ENCODE results near the gene NOMO2.
"Not testable (repeated sequence)": the region's sequence is repeated elsewhere in the genome, so short reads cannot be mapped to it uniquely, and the experiment has no call there.

Gene NOMO2

DNA sequence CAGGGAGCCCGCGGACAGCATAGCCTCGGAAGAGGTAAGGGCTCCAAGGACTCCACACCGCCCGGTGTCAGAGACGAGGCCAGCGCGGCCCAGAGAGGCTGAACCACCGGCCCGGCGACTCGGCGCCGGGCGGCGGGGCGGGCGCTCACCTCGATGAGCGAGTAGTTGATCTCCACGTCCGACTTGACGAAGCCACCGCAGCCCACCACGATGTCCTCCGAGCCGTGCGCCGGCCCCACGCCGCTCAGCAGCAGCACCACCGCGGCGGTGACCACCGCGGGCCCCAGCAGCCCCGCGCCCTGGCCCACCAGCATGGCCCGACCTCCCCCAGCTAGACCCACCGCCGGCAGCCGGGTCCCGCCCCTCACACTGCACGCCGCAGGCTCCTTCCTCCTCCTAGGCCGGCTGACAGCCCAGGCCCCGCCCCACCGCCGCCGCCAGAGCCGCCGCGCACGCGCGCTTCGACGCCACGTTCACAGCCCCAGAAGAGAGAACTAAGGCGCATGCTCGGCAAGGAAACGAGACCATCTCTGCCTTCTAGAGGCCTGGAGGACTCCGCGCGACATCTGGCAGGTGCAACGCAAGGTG lies at the start of gene NOMO2:
TSS of gene NOMO2 (minus strand) at position 371 of the 588 bp plus-strand sequence. CDS start at position 314, 57 bp downstream.
- not testable (repeated sequence) for DNase-seq

DNA sequence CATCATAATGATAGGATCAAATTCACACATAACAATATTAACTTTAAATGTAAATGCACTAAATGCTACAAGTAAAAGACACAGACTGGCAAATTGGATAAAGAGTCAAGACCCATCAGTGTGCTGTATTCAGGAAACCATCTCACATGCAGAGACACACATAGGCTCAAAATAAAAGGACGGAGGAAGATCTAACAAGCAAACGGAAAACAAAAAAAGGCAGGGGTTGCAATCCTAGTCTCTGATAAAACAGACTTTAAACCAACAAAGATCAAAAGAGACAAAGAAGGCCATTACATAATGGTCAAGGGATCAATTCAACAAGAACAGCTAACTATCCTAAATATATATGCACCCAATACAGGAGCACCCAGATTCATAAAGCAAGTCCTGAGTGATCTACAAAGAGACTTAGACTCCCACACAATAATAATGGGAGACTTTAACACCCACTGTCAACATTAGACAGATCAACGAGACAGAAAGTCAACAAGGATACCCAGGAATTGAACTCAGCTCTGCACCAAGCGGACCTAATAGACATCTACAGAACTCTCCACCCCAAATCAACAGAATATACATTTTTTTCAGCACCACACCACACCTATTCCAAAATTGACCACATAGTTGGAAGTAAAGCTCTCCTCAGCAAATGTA lies 48.4 kb upstream of the NOMO2 start:
- not testable (repeated sequence) for DNase-seq

DNA sequence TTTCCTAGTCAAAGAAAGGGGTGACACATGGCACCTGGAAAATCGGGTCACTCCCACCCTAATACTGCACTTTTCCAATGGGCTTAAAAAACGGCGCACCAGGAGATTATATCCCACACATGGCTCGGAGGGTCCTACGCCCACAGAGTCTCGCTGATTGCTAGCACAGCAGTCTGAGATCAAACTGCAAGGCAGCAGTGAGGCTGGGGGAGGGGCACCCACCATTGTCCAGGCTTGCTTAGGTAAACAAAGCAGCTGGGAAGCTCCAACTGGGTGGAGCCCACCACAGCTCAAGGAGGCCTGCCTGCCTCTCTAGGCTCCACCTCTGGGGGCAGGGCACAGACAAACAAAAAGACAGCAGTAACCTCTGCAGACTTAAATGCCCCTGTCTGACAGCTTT lies 46.4 kb upstream of the NOMO2 start:
- DNase-seq = not testable (repeated sequence)

GRCh38 chr16:18603572-18604246 lies 41.8 kb upstream of the NOMO2 start:
- DNase-seq = not testable (repeated sequence)

- not testable (repeated sequence) for DNase-seq
These were observed 36.7 kb upstream of the NOMO2 start for GRCh38 chr16:18598582-18598981.

DNA sequence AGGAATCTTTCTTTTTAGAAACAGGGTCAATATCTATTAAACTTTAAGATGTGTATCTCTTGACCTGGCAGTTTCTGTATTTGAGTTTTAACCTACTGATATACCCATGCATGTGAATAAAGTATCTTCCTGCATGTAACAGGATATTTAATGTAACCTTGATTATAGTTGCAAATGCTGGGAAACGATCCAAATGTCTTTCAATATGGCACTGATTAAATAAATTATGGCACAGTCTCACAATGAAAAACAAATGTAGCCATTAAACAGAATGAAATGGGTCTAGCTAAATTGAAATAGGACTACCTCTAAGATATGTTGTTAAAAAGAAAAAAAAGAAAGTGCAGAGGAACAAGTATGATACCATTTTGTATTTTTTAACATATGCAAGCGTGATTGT lies 35.8 kb upstream of the NOMO2 start:
- not testable (repeated sequence) for DNase-seq

- not testable (repeated sequence) for DNase-seq
These were observed 35.4 kb upstream of the NOMO2 start for GRCh38 chr16:18597319-18597718.

- not testable (repeated sequence) for DNase-seq
These were observed 33.9 kb upstream of the NOMO2 start for GRCh38 chr16:18595796-18596195.

GRCh38 chr16:18594880-18595279 lies 33.0 kb upstream of the NOMO2 start:
- DNase-seq = peak; percentile 8

- DNase-seq = not testable (repeated sequence)
These were observed 32.0 kb upstream of the NOMO2 start for GRCh38 chr16:18593904-18594303.

DNA sequence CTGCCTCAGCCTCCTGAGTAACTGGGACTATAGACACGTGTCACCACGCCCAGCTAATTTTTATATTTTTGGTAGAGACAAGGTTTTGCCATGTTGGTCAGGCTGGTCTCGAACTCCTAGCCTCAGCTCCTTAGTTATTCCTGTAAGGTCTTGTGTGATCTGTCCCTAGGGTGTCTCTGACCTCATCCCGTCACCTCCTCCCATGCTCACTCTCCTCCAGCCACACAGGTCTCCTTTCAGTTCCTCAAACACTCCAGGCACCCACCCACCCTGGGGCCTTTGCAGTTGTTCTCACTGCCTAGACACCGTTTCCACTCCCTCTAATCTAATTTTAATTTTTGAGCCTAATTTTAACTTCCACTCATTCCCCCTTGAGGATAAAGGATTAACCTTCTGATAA lies 31.1 kb upstream of the NOMO2 start:
- DNase-seq = peak; percentile 53

DNA sequence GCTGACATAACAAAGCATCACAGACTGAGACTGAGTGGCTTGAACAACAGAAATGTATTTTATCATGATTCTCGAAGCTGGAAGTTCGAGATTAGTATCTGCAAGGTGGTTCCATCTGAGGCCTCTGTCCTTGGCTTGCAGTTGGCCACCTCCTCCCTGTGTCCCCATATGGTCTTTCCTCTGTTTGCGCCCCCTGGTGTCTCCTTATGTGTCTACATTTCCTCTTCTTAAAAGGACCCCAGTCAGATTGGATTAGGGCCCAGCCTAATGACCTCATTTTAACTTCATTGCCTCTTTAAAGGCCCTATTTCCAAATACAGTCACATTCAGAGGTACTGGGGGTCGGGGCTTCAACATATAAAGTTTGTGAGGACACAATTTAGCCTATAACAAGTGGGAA lies 30.0 kb upstream of the NOMO2 start:
- DNase-seq = peak; percentile 73

GRCh38 chr16:18591441-18591840 lies 29.5 kb upstream of the NOMO2 start:
- not testable (repeated sequence) for DNase-seq

- not testable (repeated sequence) for DNase-seq
These were observed 27.9 kb upstream of the NOMO2 start for GRCh38 chr16:18589806-18590205.

DNA sequence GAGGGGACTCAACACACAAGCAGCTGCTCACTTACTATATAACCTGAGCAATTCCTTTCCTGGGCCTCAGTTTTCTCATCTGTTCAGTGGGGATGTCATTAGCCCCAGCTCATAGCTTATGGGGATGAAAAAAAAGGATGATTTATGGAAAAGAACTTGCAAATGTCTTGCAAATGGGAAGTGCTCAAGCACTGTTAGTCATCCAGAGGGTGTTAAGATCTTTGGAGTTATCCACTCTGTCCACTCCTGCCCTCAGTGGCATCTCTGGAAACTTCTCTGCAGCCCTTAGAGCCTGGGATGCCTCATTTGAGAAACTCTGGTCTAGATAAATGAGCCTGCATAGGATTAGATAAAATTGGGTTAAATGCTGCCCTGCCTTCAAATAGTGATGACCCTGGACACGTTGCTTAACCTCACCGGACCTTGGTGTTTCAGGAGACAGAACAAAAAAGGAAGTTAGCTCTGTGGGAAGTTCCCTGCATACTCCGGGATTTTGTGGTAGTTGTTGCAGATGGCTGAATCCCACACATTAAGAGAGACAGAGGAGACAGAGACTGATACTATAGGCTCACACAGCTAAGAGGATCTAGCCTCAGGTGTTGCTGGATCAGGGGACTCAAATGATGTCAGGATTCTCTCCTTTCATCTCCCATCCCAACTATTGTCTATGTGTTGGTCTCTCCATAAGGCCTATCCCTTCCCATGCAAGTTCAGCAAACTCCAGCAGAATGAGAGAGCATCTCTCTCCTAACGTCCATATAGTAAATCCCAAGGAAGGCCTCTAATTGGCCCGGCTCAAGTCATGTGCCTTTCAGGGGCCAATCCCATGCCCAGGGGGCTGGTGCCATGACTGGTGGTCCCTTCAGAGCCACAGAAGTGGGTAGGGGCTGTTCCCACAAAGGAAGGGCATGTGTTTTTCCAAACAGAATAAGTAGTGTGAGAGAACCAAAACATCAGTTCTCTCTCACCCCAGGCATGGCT lies 25.0 kb upstream of the NOMO2 start:
- DNase-seq = peak; percentile 43

- not testable (repeated sequence) for DNase-seq
These were observed 23.9 kb upstream of the NOMO2 start for GRCh38 chr16:18585789-18586188.

- DNase-seq = no peak
These were observed 21.0 kb upstream of the NOMO2 start for GRCh38 chr16:18582902-18583301.

DNA sequence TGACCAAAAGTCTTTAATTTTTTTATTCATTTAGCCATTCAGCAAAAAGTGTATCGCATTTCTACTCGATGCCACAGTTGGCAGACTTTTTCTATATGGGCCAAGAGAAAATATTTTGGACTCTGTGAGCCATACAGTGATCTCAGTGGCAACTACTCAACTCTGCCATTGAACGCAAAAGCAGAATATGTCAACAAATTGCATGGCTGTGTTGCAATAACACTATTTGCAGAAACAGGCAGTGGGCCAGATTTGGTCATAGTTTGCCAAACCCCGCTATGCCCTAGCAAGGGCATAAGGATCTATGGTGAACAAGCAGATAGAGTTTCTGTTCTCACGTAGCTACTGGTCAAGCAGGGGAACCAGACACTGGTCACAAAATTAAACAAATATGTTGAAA lies 18.5 kb upstream of the NOMO2 start:
- DNase-seq = peak; percentile 34

- not testable (repeated sequence) for DNase-seq
These were observed 17.4 kb upstream of the NOMO2 start for GRCh38 chr16:18579261-18579660.

DNA sequence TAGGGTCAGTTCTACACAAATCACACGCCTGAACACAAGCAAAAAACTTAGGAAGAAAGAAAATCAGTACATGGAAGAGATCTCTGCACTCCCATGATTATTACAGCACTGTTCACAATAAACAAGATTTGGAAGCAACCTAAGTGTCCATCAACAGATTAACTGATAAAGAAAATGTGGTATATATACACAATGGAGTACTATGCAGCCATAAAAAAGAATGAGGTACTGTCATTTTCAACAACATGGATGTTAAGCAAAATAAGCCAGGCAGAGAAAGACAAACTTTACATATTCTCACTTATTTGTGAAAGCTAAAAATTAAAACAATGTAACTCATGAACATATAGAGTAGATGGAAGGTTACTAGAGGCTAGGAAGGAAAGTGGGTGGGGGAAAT lies 16.0 kb upstream of the NOMO2 start:
- not testable (repeated sequence) for DNase-seq

- DNase-seq = not testable (repeated sequence)
These were observed 14.0 kb upstream of the NOMO2 start for GRCh38 chr16:18575945-18576344.

DNA sequence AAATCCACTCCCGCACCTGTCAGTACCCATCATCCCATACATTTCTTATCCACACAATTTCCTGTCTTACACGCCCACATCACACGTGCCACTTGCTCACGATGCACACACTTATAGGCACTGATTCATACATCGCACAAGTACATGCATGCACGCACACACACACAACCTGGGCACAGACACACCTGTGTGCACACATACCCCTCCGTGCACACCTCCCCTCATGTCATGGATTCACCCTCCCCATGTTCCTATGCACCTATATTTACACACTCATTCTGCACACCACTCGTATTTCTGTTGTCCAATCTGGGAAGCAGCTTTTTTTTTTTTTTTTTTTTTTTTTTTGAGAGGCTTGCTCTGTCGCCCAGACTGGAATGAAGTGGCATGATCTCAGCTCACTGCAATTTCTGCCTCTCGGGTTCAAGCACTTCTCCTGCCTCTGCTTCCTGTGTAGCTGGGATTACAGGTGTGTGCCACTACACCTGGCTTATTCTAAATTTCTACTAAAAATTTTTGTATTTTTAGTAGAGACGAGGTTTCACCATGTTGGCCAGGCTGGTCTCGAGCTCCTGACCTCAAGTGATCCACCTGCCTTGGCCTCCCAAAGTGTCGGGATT lies 13.5 kb upstream of the NOMO2 start:
- not testable (repeated sequence) for DNase-seq

Data from MV-4-11 (cell line).